ENCODE measurements around the gene KIAA1755. TPM values are rescaled to one million over a fixed set of nuclear protein-coding genes. Genes with fewer than 3 reads are reported as not detected.

Gene KIAA1755
- total RNA-seq, 2 experiments from 2014 or later = not detected

- H3K9me3 Mint-ChIP-seq (ENCODE audit: low read depth) = no peaks in the 10 kb centered on the region
Measured at GRCh38 chr20:38181971-38182370, 78.6 kb downstream of the KIAA1755 start.

DNA sequence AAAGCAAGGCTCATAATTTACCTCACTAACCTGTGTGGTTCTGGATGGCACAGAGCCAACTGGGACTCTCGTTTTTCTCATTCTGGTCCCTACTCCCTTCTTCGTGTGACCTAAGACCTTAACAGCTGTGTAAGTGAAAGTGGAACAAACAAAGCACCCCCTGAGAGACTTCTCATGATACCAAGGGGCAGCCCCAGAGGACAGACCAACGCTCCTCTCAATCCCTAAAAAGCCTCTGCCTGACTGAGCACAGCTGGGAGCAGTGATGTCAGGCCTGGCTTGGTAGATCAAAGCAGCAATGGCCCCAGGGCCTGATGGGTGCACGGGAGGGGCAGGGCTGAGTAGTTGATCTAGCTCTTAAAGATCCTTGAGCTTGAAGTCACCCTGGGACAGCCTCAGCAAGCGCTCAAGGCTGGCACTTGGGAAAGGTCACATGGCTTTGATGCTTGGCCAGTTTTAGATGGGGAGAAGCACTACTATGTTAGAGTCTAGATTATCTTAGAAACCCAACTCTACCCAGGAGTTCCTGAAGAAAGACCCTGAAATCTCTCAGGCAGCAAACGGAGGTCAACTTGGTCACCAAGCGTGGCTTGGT is 79.2 kb downstream of the KIAA1755 start:
- Mint-ChIP-seq H3K4me1 (no peaks in the 10 kb centered on the region), H3K36me3 (ENCODE audit: low read depth) (no peaks in the 10 kb centered on the region), H3K27me3 (peaks cover 21% of the 10 kb centered on the region), H3K9me3 (ENCODE audit: low read depth) (no peaks in the 10 kb centered on the region), H3K27ac (no peak overlapping the region), H3K4me3 (no peak overlapping the region)
- POLR2A ChIA-PET = no interaction called here
- CTCF ChIA-PET = interaction anchor here (0.6 to 0.9 kb wide), 3 partner anchors 10 to 40 kb away, joined by 3 read pairs; no protein-coding TSS in a partner anchor
- intact Hi-C loops (cut with DNase I, micrococcal nuclease) = no loop called here
- no peak for ATAC-seq
- DNase-seq = no peak

More at GRCh38 chr20:38181971-38182370, 78.6 kb downstream of the KIAA1755 start:
- intact Hi-C loops (cut with DNase I, micrococcal nuclease) = no loop called here
- H3K4me1 Mint-ChIP-seq = no peaks in the 10 kb centered on the region
- no peak overlapping the region for H3K27ac Mint-ChIP-seq
- no peak overlapping the region for H3K4me3 Mint-ChIP-seq
- CTCF ChIA-PET = no interaction called here
- no peaks in the 10 kb centered on the region for H3K36me3 Mint-ChIP-seq (ENCODE audit: low read depth)
- peaks cover 21% of the 10 kb centered on the region for H3K27me3 Mint-ChIP-seq
- POLR2A ChIA-PET = no interaction called here
- DNase-seq (no peak), ATAC-seq (no peak)

DNA sequence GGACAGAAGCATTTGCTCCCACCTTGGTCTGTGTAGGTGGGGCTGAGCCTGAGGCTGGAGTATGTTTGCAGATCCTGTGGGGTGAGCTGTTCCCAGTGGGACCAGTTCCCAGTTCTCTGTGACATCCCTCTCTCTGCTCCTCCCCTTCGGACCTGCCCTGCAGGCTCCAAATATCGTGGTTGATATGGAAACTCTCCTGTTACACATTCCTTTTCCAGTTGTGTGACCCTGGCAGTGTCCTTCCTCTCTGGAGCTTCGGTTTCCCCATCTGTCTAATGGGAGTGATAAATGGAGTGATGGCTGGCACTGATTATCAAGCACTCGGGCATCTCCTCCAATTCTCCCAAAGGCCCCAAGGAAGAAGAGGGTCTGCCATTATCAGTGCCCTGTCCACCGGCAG is 79.8 kb downstream of the KIAA1755 start:
- intact Hi-C loops (cut with DNase I, micrococcal nuclease) = no loop called here
- ChIA-PET POLR2A (no interaction called here), CTCF (interaction anchor here (0.6 to 0.9 kb wide), 3 partner anchors 9 to 40 kb away, joined by 3 read pairs; no protein-coding TSS in a partner anchor)
- DNase-seq (no peak), ATAC-seq (no peak)
- Mint-ChIP-seq H3K4me1 (no peaks in the 10 kb centered on the region), H3K27ac (no peak overlapping the region), H3K9me3 (ENCODE audit: low read depth) (no peaks in the 10 kb centered on the region), H3K36me3 (ENCODE audit: low read depth) (no peaks in the 10 kb centered on the region), H3K4me3 (no peak overlapping the region), H3K27me3 (peaks cover 19% of the 10 kb centered on the region)

GRCh38 chr20:38179846-38180245 is 80.7 kb downstream of the KIAA1755 start:
- no peak for ATAC-seq
- intact Hi-C loops (cut with DNase I, micrococcal nuclease) = no loop called here
- CTCF ChIA-PET = no interaction called here
- DNase-seq = no peak
- Mint-ChIP-seq H3K27ac (no peak overlapping the region), H3K36me3 (ENCODE audit: low read depth) (no peaks in the 10 kb centered on the region), H3K9me3 (ENCODE audit: low read depth) (no peaks in the 10 kb centered on the region), H3K4me3 (no peak overlapping the region), H3K4me1 (no peaks in the 10 kb centered on the region), H3K27me3 (peaks cover 18% of the 10 kb centered on the region)
- POLR2A ChIA-PET = no interaction called here

GRCh38 chr20:38178581-38178980 is 82.0 kb downstream of the KIAA1755 start:
- ATAC-seq = no peak
- DNase-seq = no peak
- no peaks in the 10 kb centered on the region for H3K36me3 Mint-ChIP-seq (ENCODE audit: low read depth)
- ChIA-PET POLR2A (no interaction called here), CTCF (no interaction called here)
- H3K27me3 Mint-ChIP-seq = peaks cover 15% of the 10 kb centered on the region
- H3K9me3 Mint-ChIP-seq (ENCODE audit: low read depth) = no peaks in the 10 kb centered on the region
- intact Hi-C loops (cut with DNase I, micrococcal nuclease) = no loop called here
- H3K27ac Mint-ChIP-seq = no peak overlapping the region
- no peak overlapping the region for H3K4me3 Mint-ChIP-seq
- no peaks in the 10 kb centered on the region for H3K4me1 Mint-ChIP-seq

- CTCF ChIA-PET = no interaction called here
- H3K9me3 Mint-ChIP-seq (ENCODE audit: low read depth) = no peaks in the 10 kb centered on the region
- H3K36me3 Mint-ChIP-seq (ENCODE audit: low read depth) = no peaks in the 10 kb centered on the region
- no peak overlapping the region for H3K27ac Mint-ChIP-seq
- POLR2A ChIA-PET = no interaction called here
- no peak overlapping the region for H3K4me3 Mint-ChIP-seq
- intact Hi-C loops (cut with DNase I, micrococcal nuclease) = no loop called here
- no peaks in the 10 kb centered on the region for H3K4me1 Mint-ChIP-seq
- ATAC-seq = no peak
- no peak for DNase-seq
- H3K27me3 Mint-ChIP-seq = peaks cover 15% of the 10 kb centered on the region
Measured at GRCh38 chr20:38178065-38178491, 82.5 kb downstream of the KIAA1755 start.

DNA sequence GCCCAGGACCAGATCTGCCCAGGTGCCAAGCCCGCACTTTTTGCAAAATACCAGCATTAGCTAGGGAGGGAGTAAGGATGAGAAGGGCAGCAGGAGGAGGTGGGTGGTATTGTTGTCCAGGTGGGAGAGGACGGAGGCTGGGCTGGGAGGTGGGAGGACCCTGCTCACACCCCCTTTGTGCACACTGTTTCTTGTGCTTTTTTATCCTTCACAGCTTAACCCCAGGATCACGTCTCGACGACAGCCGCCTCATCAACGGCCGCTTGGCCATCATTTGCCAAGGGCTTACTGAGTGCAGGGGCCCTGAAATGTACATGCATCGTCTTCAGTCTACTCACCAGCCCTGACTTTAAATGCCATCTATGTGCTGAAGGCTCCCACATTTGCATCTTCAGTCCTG is 83.3 kb downstream of the KIAA1755 start:
- DNase-seq = no peak
- ChIA-PET POLR2A (no interaction called here), CTCF (no interaction called here)
- intact Hi-C loops (cut with DNase I, micrococcal nuclease) = no loop called here
- no peaks in the 10 kb centered on the region for H3K36me3 Mint-ChIP-seq (ENCODE audit: low read depth)
- ATAC-seq = no peak
- H3K27me3 Mint-ChIP-seq = peaks cover 15% of the 10 kb centered on the region
- H3K27ac Mint-ChIP-seq = no peak overlapping the region
- H3K4me1 Mint-ChIP-seq = no peaks in the 10 kb centered on the region
- no peaks in the 10 kb centered on the region for H3K9me3 Mint-ChIP-seq (ENCODE audit: low read depth)
- H3K4me3 Mint-ChIP-seq = no peak overlapping the region

- intact Hi-C loops (cut with DNase I, micrococcal nuclease) = no loop called here
- H3K27me3 Mint-ChIP-seq = peaks cover 18% of the 10 kb centered on the region
- DNase-seq (no peak), ATAC-seq (no peak)
- no peaks in the 10 kb centered on the region for H3K36me3 Mint-ChIP-seq (ENCODE audit: low read depth)
- H3K9me3 Mint-ChIP-seq (ENCODE audit: low read depth) = no peaks in the 10 kb centered on the region
- ChIA-PET CTCF (interaction anchor here (0.6 to 1.0 kb wide), 2 partner anchors 11 to 92 kb away, joined by 3 to 4 read pairs; partner anchors contain the start of gene TGM2), POLR2A (interaction anchor here (0.6 kb wide), 2 partner anchors 201 to 443 kb away, joined by 3 to 4 read pairs; no protein-coding TSS in a partner anchor)
- H3K4me1 Mint-ChIP-seq = no peaks in the 10 kb centered on the region
- H3K4me3 Mint-ChIP-seq = no peak overlapping the region
- H3K27ac Mint-ChIP-seq = no peak overlapping the region
Measured at GRCh38 chr20:38175304-38176180, 85.0 kb downstream of the KIAA1755 start.

DNA sequence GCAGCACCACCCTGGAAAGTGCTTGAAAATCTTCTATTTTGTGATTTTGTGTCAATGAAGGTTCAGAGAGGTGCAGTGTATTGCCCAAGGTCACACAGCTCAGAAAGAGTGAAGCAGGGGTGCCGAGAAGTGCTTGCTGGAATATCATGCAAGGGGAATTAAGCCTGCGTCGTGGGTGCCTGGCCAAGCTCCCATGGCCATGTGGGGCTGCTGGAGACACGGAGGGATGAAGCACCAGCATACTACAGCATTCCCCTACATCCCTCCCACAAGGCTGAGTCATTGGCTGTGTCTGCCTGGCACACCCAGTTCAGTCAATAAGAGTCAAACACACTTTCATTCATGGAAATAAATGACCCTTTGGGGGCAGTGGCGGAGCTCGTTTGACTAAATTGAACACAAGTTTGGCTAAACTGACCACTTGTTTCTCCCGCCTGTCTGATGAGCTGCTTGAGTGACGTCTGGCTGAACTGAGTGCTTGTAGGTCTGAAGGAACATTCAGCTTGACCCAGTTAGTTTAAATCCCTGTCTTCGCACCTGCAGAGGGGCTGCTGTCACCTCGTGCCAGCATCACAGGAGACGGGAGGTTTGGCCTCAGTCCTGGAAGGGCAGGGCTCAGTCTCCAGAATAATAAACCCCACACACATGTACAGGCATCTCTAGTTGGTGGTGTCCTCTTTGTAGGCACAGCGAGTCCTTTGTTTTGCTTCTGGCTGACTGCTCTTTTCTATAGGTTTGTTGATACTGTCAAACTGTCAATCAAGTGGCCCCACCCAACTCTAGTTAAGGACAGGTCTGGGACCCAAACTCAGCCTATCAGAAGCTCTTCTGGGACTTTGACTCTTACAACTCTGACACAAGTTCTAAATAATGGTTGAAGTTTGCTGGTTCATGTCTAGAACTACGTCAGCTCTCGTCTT is 87.0 kb downstream of the KIAA1755 start:
- no peaks in the 10 kb centered on the region for H3K36me3 Mint-ChIP-seq (ENCODE audit: low read depth)
- H3K27me3 Mint-ChIP-seq = peaks cover 11% of the 10 kb centered on the region
- no peaks in the 10 kb centered on the region for H3K9me3 Mint-ChIP-seq (ENCODE audit: low read depth)
- no peak overlapping the region for H3K27ac Mint-ChIP-seq
- DNase-seq (no peak), ATAC-seq (no peak)
- ChIA-PET CTCF (interaction anchor here (0.6 kb wide), 1 partner anchor 631 kb away, joined by 3 read pairs; no protein-coding TSS in a partner anchor), POLR2A (no interaction called here)
- intact Hi-C loops (cut with DNase I, micrococcal nuclease) = no loop called here
- H3K4me3 Mint-ChIP-seq = no peak overlapping the region
- H3K4me1 Mint-ChIP-seq = peaks cover 3% of the 10 kb centered on the region

DNA sequence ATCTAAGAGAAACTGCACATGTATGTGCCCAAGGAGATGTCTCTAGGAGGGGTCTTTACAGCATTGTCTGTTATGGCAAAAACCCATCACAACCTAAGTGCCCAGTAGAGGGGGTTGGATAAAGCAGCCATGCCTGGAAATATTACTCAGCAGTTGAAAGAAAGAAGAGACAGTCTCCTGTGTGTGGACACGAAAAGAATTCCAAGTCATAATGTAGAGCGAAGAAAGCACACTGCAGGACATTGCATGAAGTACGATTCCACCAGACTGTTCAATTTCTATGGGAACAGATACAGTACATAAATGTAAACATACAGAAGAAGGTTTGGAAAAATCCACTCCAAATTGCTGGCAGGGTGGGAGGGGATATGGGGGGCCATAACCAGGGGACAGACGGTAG is 88.1 kb downstream of the KIAA1755 start:
- no peak overlapping the region for H3K4me3 Mint-ChIP-seq
- no peaks in the 10 kb centered on the region for H3K9me3 Mint-ChIP-seq (ENCODE audit: low read depth)
- POLR2A ChIA-PET = no interaction called here
- ATAC-seq (no peak), DNase-seq (no peak)
- CTCF ChIA-PET = no interaction called here
- intact Hi-C loops (cut with DNase I, micrococcal nuclease) = no loop called here
- no peak overlapping the region for H3K27ac Mint-ChIP-seq
- H3K27me3 Mint-ChIP-seq = peaks cover 5% of the 10 kb centered on the region
- no peaks in the 10 kb centered on the region for H3K36me3 Mint-ChIP-seq (ENCODE audit: low read depth)
- H3K4me1 Mint-ChIP-seq = peaks cover 4% of the 10 kb centered on the region

DNA sequence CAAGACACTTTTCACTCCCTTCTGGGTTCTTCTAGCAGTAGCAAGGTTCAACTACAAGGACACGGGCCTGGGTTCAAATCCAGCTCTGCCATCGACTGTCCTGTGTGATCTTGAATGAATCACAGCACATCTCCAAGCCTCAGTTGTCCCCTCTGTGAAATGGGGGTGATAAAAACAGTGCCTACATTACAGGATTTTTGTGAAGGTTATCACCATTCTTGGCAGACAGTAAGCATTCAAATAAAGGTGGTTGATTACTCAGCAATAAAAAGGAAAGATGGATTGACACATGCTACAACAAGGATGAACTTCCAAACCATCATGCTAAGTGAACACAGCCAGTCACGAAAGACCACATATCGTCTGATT is 88.9 kb downstream of the KIAA1755 start:
- DNase-seq (no peak), ATAC-seq (no peak)
- CTCF ChIA-PET = interaction anchor here (0.7 kb wide), 1 partner anchor 9 kb away, joined by 3 read pairs; no protein-coding TSS in a partner anchor
- POLR2A ChIA-PET = no interaction called here
- no peaks in the 10 kb centered on the region for H3K9me3 Mint-ChIP-seq (ENCODE audit: low read depth)
- no peak overlapping the region for H3K4me3 Mint-ChIP-seq
- no peak overlapping the region for H3K27ac Mint-ChIP-seq
- peaks cover 5% of the 10 kb centered on the region for H3K27me3 Mint-ChIP-seq
- peaks cover 4% of the 10 kb centered on the region for H3K4me1 Mint-ChIP-seq
- intact Hi-C loops (cut with DNase I, micrococcal nuclease) = no loop called here
- H3K36me3 Mint-ChIP-seq (ENCODE audit: low read depth) = no peaks in the 10 kb centered on the region
